HCT116 (cell line): ENCODE data around the gene DMD. TPM values are rescaled to one million over a fixed set of nuclear protein-coding genes. Genes with fewer than 3 reads are reported as not detected.

Source experiments
- ATAC-seq: fragments of 200-7000 bp; cut with Tn5 transposase; 2 replicates; pipeline ENCODE4 v1.9.1; 2020; ENCODE audit warnings: mild to moderate bottlenecking, moderate library complexity
- BruUV-seq: library from RNA; stranded (reverse); fragments of 400-500 nt; replicated peaks from 2 replicates; lab custom pipeline; 2021; lab: Mats Ljungman, UMichigan
- CTCF ChIA-PET: fragments of 300-600 bp; sonication (Branson Sonifier 250); formaldehyde crosslinking; loops from one replicate; lab custom pipeline; 2021; ENCODE audit warnings: antibody characterized with exemption; lab: Charles Lee
- POLR2A ChIA-PET: fragments of 300-600, 350-600 bp; sonication (Branson Sonifier 250); formaldehyde crosslinking; loops from one replicate; lab custom pipeline; 2021; ENCODE audit warnings: antibody characterized with exemption; lab: Charles Lee
- RAD21 ChIA-PET, 2 experiments: fragments of 300-600 bp; sonication (Branson Sonifier 250); formaldehyde crosslinking; loops; one replicate each; lab custom pipeline; 2023; ENCODE audit warnings: low total read pairs in 2 of 2; ENCODE audit not compliant: uncharacterized antibody in 2 of 2, unreplicated experiment in 2 of 2, low non-redundant PET in 1 of 2; lab: Charles Lee
- DNase-seq: peaks from one replicate; pipeline ENCODE4 v3.0.0-alpha.2; 2010; ENCODE audit warnings: low read depth, low spot score
- H2AFZ ChIP-seq: fragments of 200-600 bp; shearing (Covaris generic), sonication (generic); 2 replicates; pipeline ENCODE4 v1.6.1; 2017; ENCODE audit warnings: low read depth, mixed run types, mixed read lengths, antibody characterized with exemption, low read length; ENCODE audit not compliant: poor library complexity, severe bottlenecking
- H3K27ac ChIP-seq: 2 replicates; pipeline ENCODE4 v1.5.1; 2012; ENCODE audit warnings: low read depth, low read length
- H3K27me3 ChIP-seq: fragments of 200-600 bp; sonication (generic); 2 replicates; pipeline ENCODE4 v1.6.1; 2016; ENCODE audit warnings: mixed run types, low read length, mixed read lengths; ENCODE audit not compliant: insufficient read depth
- H3K36me3 ChIP-seq, 2 experiments: fragments of 200-500 bp in 1 of 2; fragments of 200-600 bp in 1 of 2; sonication (Bioruptor generic) in 1 of 2; sonication (generic) in 1 of 2; 2 replicates each; pipeline versions ENCODE4 v1.5.1 to v1.6.1; 2014 to 2016; ENCODE audit warnings: low read length in 2 of 2, inconsistent platforms in 1 of 2, mixed read lengths in 1 of 2, mixed run types in 1 of 2; ENCODE audit not compliant: insufficient read depth in 2 of 2, control insufficient read depth in 1 of 2
- H3K4me1 ChIP-seq, 2 experiments: fragments of 200-600 bp in 1 of 2; sonication (generic) in 1 of 2; 2 replicates each; pipeline versions ENCODE4 v1.5.1 to v1.6.1; 2012 to 2017; ENCODE audit warnings: low read length in 2 of 2, inconsistent platforms in 1 of 2, mild to moderate bottlenecking in 1 of 2, mixed read lengths in 1 of 2, mixed run types in 1 of 2, moderate library complexity in 1 of 2; ENCODE audit not compliant: insufficient read depth in 2 of 2, control insufficient read depth in 1 of 2
- H3K4me2 ChIP-seq: fragments of 200-600 bp; sonication (generic); 2 replicates; pipeline ENCODE4 v1.6.1; 2017; ENCODE audit warnings: mixed run types, low read length, mixed read lengths
- H3K4me3 ChIP-seq, 2 experiments: fragments of 200-600 bp in 1 of 2; sonication (generic) in 1 of 2; replicated peaks in 1 of 2; 2 replicates each; pipeline ENCODE4 v1.5.1; 2011 to 2016; ENCODE audit warnings: low read length in 2 of 2, control low read depth in 1 of 2, low read depth in 1 of 2, mild to moderate bottlenecking in 1 of 2, mixed read lengths in 1 of 2, mixed run types in 1 of 2
- H3K79me2 ChIP-seq: fragments of 200-600 bp; sonication (generic); 2 replicates; pipeline ENCODE4 v1.6.1; 2017; ENCODE audit warnings: mild to moderate bottlenecking, mixed run types, low read length, moderate library complexity, mixed read lengths; ENCODE audit not compliant: insufficient read depth
- H3K9ac ChIP-seq: fragments of 200-600 bp; sonication (generic); 2 replicates; pipeline ENCODE4 v1.6.1; 2016; ENCODE audit warnings: low read length, mixed read lengths
- H3K9me2 ChIP-seq: fragments of 200-600 bp; sonication (generic), shearing (Covaris generic); 2 replicates; pipeline ENCODE4 v1.6.1; 2017; ENCODE audit warnings: mixed run types, mild to moderate bottlenecking, moderate library complexity; ENCODE audit not compliant: insufficient read depth
- H3K9me3 ChIP-seq, 2 experiments: fragments of 200-500 bp in 1 of 2; fragments of 200-600 bp in 1 of 2; sonication (Bioruptor generic) in 1 of 2; sonication (generic) in 1 of 2; 2 replicates each; pipeline ENCODE4 v1.6.1; 2014 to 2017; ENCODE audit warnings: low read length in 2 of 2, mixed read lengths in 2 of 2, inconsistent platforms in 1 of 2, low read depth in 1 of 2, mild to moderate bottlenecking in 1 of 2, mixed run types in 1 of 2, moderate library complexity in 1 of 2; ENCODE audit not compliant: control insufficient read depth in 1 of 2, insufficient read depth in 1 of 2
- H4K20me1 ChIP-seq: fragments of 200-600 bp; sonication (generic), shearing (Covaris generic); 2 replicates; pipeline ENCODE4 v1.6.1; 2017; ENCODE audit warnings: mixed run types, mild to moderate bottlenecking, moderate library complexity; ENCODE audit not compliant: insufficient read depth
- CBX3 ChIP-seq: IDR thresholded peaks from 2 replicates; pipeline ENCODE4 v1.6.1; 2012; ENCODE audit warnings: low read depth
- EGR1 ChIP-seq: IDR thresholded peaks from 2 replicates; pipeline ENCODE4 v1.6.1; 2012; ENCODE audit warnings: low read depth
- POLR2A ChIP-seq: IDR thresholded peaks from 2 replicates; pipeline ENCODE4 v1.7.0; 2011; ENCODE audit warnings: borderline replicate concordance; ENCODE audit not compliant: insufficient read depth, insufficient read length; ENCODE audit errors: extremely low read depth
- REST ChIP-seq: IDR thresholded peaks from 2 replicates; pipeline ENCODE4 v1.6.1; 2012; ENCODE audit warnings: low read depth
- SIN3A ChIP-seq: IDR thresholded peaks from 2 replicates; pipeline ENCODE4 v1.6.1; 2012; ENCODE audit warnings: low read depth
- SP1 ChIP-seq: IDR thresholded peaks from 2 replicates; pipeline ENCODE4 v1.6.1; 2012; ENCODE audit warnings: low read depth
- intact Hi-C: fragments of 100-400 bp; cut with micrococcal nuclease; formaldehyde crosslinking; loops from 2 replicates; pipeline ENCODE4 v1.10.0; 2022
- total RNA-seq: library from RNA; stranded (reverse); gene quantifications from one replicate; pipeline ENCODE4 v1.2.1, GENCODE V29; 2021; ENCODE audit not compliant: unreplicated experiment

The DMD gene
- total RNA-seq, 1 experiment from 2014 or later, result 0.05 TPM

- H2AFZ ChIP-seq, result no peak overlapping the region
Observed at GRCh38 chrX:33160273-33160672, 51.1 kb downstream of the DMD start.

More at GRCh38 chrX:33160273-33160672, 51.1 kb downstream of the DMD start:
- Histone ChIP-seq H4K20me1 (no peaks in the 10 kb centered on the region), H3K27me3 (no peaks in the 10 kb centered on the region), H3K36me3 (no peaks in the 10 kb centered on the region), H3K79me2 (no peaks in the 10 kb centered on the region), H3K4me3 (no peak overlapping the region), H3K4me1 (no peaks in the 10 kb centered on the region), H3K9me2 (no peaks in the 10 kb centered on the region), H3K27ac (no peak overlapping the region), H3K4me2 (no peak overlapping the region), H3K9me3 (no peaks in the 10 kb centered on the region), H3K9ac (no peak overlapping the region)
- ChIA-PET RAD21 (no interaction called here), CTCF (no interaction called here), POLR2A (no interaction called here)
- BruUV-seq, result no TSS peak
- intact Hi-C loops, result no loop called here
- TF ChIP-seq SP1 (no peak), POLR2A (no peak), SIN3A (no peak), REST (no peak), CBX3 (no peak), EGR1 (no peak)
- DNase-seq (no peak), ATAC-seq (no peak)
